Measurements from ENCODE around the gene ASIC4.

GRCh38 chr2:219477815-219478214, 36.5 kb upstream of the ASIC4 start:
- TF ChIP-seq POLR2A (IDR thresholded peaks at IDR 0.05), result no peak
- TF ChIP-seq CTCF (IDR thresholded peaks at IDR 0.05), result no peak
- no peak for TF ChIP-seq POLR2AphosphoS5 (IDR thresholded peaks at IDR 0.05)
- TF ChIP-seq EP300 (IDR thresholded peaks at IDR 0.05; ENCODE audit: low read depth), result no peak

Measured in transverse colon (tissue), 4 donors.